ENCODE measurements around the gene SLC1A3. TPM values are rescaled to one million over a fixed set of nuclear protein-coding genes. Genes with fewer than 3 reads are reported as not detected.

The SLC1A3 gene
- total RNA-seq, 2 donors from 2014 or later: 2.6 to 4.2 TPM

GRCh38 chr5:36640949-36641348 is 34.5 kb downstream of the SLC1A3 start:
- DNase-seq: no peak
- Mint-ChIP-seq H3K36me3 (ENCODE audit: low read depth) (no peaks in the 10 kb centered on the region), H3K4me3 (no peak overlapping the region), H3K9me3 (no peaks in the 10 kb centered on the region), H3K27ac (no peak overlapping the region), H3K4me1 (peaks cover 15% of the 10 kb centered on the region), H3K27me3 (ENCODE audit: insufficient read depth) (no peaks in the 10 kb centered on the region)
- 86 to 100% methylated on average over 1 of the region's 1 CpG for whole genome bisulfite sequencing, 2 experiments (ENCODE audit: insufficient coverage in 1 of 2, insufficient read length in 1 of 2)
- no peaks in the 10 kb centered on the region for H3K36me3 ChIP-seq (ENCODE audit: control insufficient read depth, insufficient read depth, low read length)
- H3K27ac ChIP-seq (ENCODE audit: low read depth, low read length): no peak overlapping the region
- H3K4me1 ChIP-seq (ENCODE audit: control insufficient read depth, insufficient read depth, low read length): peaks cover 10% of the 10 kb centered on the region
- no peak overlapping the region for H3K9ac ChIP-seq (ENCODE audit: extremely low read depth, low read length, poor library complexity, severe bottlenecking)
- no peak overlapping the region for H3K4me3 ChIP-seq (ENCODE audit: low read length)
- TF ChIP-seq CTCF (conservative IDR thresholded peaks at IDR 0.05): no peak
- H3K9me3 ChIP-seq (ENCODE audit: control insufficient read depth, low read length): no peaks in the 10 kb centered on the region
- H3K27me3 ChIP-seq (ENCODE audit: control insufficient read depth, insufficient read depth, low read length, poor library complexity, severe bottlenecking): no peaks in the 10 kb centered on the region

- peaks cover 15% of the 10 kb centered on the region for H3K4me1 Mint-ChIP-seq
- no peak for TF ChIP-seq CTCF (conservative IDR thresholded peaks at IDR 0.05)
- no peak for DNase-seq
- Histone ChIP-seq H3K36me3 (ENCODE audit: control insufficient read depth, insufficient read depth, low read length) (no peaks in the 10 kb centered on the region), H3K4me3 (ENCODE audit: low read length) (no peak overlapping the region), H3K9me3 (ENCODE audit: control insufficient read depth, low read length) (no peaks in the 10 kb centered on the region), H3K27me3 (ENCODE audit: control insufficient read depth, insufficient read depth, low read length, poor library complexity, severe bottlenecking) (no peaks in the 10 kb centered on the region), H3K27ac (ENCODE audit: low read depth, low read length) (no peak overlapping the region), H3K4me1 (ENCODE audit: control insufficient read depth, insufficient read depth, low read length) (peaks cover 10% of the 10 kb centered on the region), H3K9ac (ENCODE audit: extremely low read depth, low read length, poor library complexity, severe bottlenecking) (no peak overlapping the region)
- no peaks in the 10 kb centered on the region for H3K9me3 Mint-ChIP-seq
- H3K27ac Mint-ChIP-seq: no peak overlapping the region
- H3K36me3 Mint-ChIP-seq (ENCODE audit: low read depth): no peaks in the 10 kb centered on the region
- no peak overlapping the region for H3K4me3 Mint-ChIP-seq
- H3K27me3 Mint-ChIP-seq (ENCODE audit: insufficient read depth): no peaks in the 10 kb centered on the region
These were observed 35.0 kb downstream of the SLC1A3 start for GRCh38 chr5:36641431-36641830.

- DNase-seq: no peak
- H3K9me3 Mint-ChIP-seq: no peaks in the 10 kb centered on the region
- Histone ChIP-seq H3K27ac (ENCODE audit: low read depth, low read length) (no peak overlapping the region), H3K9me3 (ENCODE audit: control insufficient read depth, low read length) (no peaks in the 10 kb centered on the region), H3K4me3 (ENCODE audit: low read length) (no peak overlapping the region), H3K27me3 (ENCODE audit: control insufficient read depth, insufficient read depth, low read length, poor library complexity, severe bottlenecking) (no peaks in the 10 kb centered on the region), H3K4me1 (ENCODE audit: control insufficient read depth, insufficient read depth, low read length) (peaks cover 10% of the 10 kb centered on the region), H3K36me3 (ENCODE audit: control insufficient read depth, insufficient read depth, low read length) (no peaks in the 10 kb centered on the region), H3K9ac (ENCODE audit: extremely low read depth, low read length, poor library complexity, severe bottlenecking) (no peak overlapping the region)
- no peak for TF ChIP-seq CTCF (conservative IDR thresholded peaks at IDR 0.05)
- H3K4me3 Mint-ChIP-seq: no peak overlapping the region
- H3K4me1 Mint-ChIP-seq: peaks cover 15% of the 10 kb centered on the region
- no peak overlapping the region for H3K27ac Mint-ChIP-seq
- H3K36me3 Mint-ChIP-seq (ENCODE audit: low read depth): no peaks in the 10 kb centered on the region
- H3K27me3 Mint-ChIP-seq (ENCODE audit: insufficient read depth): no peaks in the 10 kb centered on the region
- WGBS, 2 experiments (ENCODE audit: insufficient coverage in 1 of 2, insufficient read length in 1 of 2): 90 to 94% methylated on average over 2 to 4 of the region's 4 CpGs
These were observed 35.7 kb downstream of the SLC1A3 start for GRCh38 chr5:36642089-36642488.
